Stimulated activated CD8-positive, alpha-beta memory T cell treated with anti-CD3 and anti-CD28 coated beads, Interleukin-2, amount 100 ng/mL, for 1 hour (primary cell): ENCODE measurements around the gene ABCG2.
"Not testable (repeated sequence)": the region's sequence is repeated elsewhere in the genome, so short reads cannot be mapped to it uniquely, and the experiment has no call there.

Experiments
- DNase-seq, 2 donors: peaks; one replicate each; pipeline ENCODE4 v3.0.0-alpha.2; 2020; ENCODE audit warnings: low read depth in 2 of 2

ABCG2 gene

DNA sequence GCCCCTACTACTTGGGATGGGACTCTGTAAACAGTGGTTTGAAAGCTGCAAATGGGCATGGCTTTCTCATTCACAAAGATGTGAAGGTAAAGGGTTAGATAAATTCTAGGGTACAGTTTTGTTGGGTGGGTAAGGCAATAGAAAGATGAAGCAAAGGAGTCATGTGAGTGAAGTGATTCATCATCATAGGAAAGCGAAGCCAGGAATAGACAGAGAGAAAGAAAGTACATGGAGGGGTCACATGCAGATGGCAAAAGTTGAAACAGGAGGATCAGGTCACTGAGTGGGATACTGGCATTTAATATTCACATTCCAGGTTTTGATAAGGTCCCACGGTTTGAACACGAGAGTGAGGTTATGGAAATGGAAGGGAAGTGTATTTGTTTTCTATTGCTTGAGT is 8.2 kb upstream of the ABCG2 start:
- DNase-seq = no peak

DNA sequence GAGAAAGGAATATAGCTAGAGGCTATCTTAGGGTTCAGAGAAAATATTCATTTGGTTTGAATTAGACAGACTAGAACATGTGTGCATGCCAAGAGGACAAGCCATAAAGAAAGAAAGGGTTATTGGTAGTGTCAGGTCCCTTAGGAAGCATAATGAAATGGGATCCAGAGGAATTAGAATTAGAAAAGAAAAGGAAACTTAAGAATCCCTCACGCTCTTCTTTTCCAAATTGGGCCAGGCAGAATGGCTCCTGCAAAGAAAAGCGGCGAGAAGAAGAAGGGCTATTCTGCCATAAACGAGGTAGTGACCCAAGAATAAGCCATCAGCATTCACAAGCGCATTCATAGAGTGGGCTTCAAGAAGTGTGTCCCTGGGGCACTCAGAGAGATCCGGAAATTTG is 4.9 kb upstream of the ABCG2 start:
- DNase-seq = no peak

DNA sequence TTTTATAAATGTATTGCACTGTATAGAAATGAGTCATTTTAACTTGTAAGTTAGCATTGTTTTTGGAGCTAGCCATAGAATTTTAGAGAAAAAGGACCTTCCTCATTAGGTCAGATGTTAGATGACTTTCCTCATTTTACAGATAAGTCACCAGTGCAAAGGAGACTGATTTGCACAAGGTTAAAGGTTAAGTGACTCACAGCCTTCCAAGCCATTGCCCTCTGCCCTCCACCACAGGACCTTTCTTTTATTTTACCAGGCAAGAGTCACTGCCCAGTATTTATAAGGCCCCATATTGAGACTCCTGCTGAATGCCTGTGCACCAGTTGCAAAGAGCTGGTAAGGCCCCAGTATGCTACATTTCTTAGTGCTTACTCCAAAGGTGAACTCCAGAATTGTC is 4.2 kb upstream of the ABCG2 start:
- DNase-seq = no peak

DNA sequence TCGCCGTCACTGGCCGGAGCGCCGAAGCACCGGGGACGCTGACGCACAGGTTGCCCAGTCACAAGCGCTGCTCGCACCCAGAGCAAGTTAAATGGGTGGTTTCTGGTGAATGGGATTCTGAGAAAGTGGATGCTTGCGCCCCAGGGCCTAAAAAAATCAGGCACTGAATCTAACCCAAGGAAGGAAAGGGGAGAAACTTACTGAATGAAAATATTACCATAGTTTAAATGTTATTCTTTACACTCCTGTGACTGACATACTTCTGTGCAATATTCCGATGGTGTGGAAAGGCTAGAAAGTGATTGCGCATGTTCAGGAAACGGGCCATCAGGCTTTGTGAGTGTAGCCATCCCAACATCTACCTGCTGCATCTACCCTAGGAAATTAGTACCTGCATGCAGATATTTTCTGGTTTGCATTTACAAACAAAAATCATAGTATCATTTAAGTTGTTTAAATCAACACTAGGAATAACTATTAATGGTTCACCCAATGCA is 838 bp upstream of the ABCG2 start:
- no peak for DNase-seq

DNA sequence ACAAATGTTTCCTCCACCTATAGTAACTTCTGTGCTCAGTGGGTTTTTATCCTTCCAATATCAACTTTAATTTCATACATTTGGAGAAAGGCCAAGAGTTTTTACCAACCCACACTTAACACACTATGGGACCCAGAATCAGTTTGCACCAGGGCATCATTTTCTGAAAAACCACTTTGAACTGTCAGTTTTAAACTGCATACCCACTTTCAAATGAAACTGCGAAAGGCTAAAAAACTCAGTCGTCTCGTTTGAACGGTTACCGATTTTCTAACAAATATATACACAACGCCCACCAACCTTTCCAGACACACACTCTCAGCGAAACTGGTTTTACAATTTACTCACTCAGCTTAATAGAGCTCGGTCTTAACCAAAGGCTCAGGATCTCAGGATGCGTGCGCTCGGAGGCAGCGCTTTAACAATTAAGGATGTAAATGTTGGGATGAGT is 376 bp downstream of the ABCG2 start:
- no peak for DNase-seq

DNA sequence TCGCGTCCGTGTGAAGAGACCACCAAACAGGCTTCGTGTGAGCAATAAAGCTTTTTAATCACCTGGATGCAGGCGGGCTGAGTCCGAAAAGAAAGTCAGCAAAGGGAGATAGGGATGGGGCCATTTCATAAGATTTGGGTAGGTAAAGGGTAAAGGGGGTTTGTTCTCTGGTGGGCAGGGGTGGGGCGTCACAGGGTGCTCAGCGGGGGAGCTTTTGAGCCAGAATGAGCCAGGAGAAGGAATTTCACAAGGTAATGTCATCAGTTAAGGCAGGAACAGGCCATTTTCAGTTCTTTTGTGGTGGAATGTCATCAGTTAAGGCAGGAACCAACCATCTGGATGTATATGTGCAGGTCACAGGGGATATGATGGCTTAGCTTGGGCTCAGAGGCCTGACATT is 6.1 kb downstream of the ABCG2 start:
- not testable (repeated sequence) for DNase-seq

DNA sequence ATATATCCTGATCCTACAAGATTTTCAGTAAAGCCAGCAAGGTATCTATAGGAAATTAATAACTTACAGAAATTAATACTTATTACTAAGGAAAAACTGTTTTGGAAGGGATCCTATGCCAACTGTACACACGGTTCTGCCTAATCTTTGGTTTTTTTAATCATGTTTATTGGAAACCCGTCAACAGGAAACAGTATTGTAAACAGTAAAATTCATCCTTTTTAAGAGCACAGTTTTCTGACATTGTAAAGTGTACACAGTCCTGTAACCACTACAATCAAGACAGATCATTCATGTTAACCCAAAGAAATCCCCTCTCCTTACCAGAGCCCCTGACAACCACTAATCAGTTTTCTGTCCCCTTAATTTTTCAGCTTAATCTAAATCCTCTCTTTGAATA is 9.9 kb downstream of the ABCG2 start:
- DNase-seq = no peak

DNA sequence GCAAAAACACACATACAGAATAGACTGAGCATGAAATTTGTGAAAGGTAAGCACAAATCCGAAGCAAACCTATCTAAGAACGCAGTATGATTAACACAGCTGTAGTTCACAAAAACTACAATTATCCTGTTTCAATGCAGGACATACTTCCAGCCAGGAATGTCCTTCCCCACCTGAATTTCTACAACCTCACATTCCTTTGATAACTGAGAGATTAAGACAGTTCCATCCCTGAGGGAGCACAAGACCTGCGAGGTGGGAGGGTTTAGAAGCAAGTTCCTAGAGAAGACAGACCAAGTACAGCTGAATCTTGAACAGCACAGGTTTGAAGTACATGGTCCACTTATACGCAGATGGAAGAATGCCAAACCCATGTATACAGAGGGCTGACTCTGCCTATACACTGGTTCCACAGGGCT is 10.6 kb downstream of the ABCG2 start:
- no peak for DNase-seq

DNA sequence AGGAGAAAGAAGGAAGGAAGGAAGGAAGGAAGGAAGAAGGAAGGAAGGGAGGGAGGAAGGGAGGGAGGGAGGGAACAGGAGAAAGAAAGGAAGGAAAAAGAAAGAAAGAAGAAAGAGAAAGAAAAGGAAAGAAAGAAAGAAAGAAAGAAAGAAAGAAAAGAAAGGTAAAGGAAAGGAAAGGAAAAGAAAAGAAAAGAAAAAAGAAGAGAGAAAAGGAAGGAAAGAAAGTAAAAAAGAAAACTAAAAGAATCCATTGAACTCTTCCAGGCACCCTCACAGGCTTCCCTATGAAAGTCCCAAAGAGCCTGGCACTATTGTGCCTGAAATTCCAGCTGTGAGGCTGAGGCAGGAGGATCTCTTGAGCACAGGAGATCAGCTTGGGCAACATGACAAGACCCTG is 11.5 kb downstream of the ABCG2 start:
- no peak for DNase-seq

DNA sequence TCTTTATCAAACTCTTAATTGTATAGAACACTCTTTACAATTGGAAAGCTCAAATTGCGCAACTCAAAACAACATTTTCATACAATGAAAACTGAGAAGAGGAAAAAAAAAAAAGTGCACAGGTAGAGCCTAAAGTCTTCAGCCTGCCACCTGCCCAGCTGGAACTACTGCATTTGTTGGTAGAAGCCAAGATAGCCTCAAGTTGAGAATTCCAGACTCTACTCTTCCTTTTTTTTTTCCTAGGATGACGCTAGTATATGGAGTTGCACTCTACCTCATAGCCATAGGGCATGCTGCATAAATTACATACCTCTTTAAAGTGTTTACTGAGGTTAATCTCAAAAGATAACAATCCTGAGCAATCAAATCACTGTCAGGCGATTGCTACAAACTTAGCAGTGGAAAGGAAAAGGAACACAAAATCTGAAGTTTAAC is 13.6 kb downstream of the ABCG2 start:
- no peak for DNase-seq

DNA sequence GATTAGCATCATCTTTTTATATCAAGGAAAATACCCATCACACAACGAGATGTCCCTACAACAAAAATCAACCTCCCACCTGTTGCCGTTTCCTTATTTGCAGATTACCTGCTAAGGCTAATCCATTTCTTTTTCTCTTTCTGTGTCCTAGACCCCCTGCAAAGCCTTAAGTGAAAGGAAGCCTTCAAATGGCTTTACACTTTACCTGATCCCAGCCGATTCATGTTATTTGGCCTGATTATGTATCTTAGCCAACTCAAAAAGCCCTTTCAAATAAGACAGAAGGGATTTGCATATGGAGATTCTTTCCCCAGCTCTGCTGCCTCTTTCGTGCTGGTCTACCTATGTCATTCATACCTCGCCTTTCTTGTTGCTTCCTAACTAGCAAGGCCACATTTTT is 14.4 kb downstream of the ABCG2 start:
- no peak for DNase-seq

DNA sequence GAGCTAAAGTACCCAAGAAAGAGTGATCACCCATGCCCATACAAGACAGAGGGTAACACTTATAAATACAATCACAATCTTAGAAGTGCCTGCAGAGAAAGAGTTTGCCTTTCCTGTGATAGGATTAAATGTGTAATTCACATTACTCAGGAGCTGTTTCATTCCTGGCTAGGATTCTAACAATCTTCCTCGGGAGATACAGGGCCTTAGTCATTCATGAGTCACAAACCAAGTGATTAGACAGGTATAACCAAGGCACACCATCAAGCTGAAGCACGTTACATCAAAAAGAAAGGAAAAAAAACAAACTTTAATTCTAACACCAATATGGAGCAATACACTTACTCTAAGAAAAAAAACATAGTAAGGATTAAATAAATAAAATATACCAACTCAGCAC is 14.9 kb downstream of the ABCG2 start:
- no peak for DNase-seq

DNA sequence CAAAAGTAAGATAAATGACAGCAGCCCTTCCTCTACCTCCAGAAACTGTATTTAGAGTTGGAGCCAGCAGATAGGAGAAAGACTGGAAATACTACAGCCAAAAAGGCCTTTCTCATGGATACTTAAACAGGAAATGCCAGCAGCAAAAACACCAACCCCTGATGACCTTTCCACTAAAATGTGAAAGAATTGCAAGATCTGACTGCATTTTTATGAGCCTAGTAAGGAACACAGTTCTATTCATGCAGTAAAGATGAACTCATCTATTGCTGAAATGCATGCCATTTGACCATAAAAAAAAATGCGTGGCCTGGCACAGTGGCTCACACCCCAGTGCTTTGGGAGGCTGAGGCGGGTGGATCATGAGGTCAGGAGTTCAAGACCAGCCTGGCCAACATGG is 19.9 kb downstream of the ABCG2 start:
- DNase-seq = no peak

DNA sequence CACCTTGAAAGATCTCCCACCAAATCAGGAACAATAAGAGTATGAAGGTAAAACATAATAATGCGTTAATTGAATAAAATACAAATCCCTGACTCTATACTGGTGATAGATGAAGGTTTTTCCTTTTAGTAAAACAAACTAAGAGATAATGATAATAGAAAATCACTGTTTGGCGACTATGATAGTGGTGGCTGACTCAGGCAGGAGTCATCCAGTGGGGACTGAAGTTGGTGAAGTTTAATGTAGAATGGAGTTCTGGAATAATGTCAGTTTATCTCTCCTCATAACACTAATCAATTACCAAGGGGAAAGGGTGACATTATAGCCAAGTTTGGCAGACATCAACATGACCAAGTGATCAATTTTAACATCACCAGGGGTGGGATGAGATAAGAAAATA is 21.3 kb downstream of the ABCG2 start:
- no peak for DNase-seq

DNA sequence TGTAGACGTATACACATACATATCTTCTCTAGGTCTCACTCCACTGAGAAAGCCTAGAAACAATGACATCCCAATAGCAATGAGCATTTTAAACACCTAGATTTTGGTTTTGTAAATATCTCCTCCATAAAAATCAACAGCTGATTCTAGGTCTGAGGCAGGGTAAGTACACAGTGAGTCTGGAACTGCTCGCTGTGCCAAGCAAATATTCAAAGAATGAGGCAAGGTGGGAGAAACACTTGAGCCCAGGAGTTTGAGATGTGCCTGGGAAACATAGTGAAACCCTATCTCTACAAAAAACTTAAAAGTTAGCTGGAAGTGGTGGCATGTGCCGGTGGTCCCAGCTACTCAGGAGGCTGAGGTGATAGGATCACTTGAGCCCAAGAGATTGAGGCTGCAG is 22.2 kb downstream of the ABCG2 start:
- DNase-seq = no peak

DNA sequence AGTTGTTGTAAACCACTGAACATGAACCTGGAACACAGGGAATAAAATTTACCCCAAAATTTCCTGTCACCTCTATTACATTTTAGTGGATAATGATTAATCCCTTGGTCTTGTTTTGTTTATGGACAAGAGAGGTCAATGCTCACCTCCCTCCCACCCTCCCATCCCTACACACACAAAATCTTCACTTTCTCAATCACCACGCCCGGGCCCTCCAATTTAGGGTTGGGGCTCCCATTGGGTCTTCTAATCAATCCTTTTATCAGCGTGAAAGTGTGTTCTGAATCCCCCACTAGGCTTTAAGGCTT is 23.1 kb downstream of the ABCG2 start:
- no peak for DNase-seq

DNA sequence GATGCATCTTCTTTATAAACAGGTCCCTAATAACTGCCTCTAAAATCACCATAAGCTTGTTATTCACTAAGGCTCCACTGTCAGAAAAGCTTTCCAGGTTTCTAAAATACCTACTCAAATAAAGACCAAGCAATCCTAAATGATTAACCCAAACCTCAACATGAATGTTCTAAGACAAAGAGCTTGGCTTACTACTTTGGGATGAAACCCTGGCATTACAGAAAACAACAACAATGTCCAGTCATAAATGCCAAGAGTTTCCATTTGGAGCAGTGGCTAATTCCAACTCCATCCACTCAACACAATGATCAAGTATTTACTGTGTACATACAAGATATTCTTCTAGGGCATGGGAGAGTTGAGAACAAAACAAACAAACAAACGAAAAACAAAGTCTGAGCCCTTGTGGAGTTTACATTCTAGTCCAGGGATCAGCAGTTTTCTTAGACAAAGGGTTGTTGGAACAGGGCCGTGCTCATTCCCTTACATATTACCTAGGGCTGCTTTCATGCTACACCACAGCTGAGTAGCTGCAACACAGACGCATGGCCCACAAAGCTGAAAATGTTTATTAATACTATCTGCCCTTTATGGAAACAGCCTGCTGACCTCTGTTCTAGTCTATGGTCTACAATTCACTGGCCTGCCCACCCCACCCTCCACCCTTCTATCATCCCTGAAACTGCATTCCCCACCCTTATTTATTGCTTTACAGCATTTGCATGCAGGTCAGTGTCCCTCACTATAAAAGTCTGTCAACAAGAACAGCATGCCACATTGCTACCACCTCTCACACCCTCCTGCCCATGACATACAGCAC is 23.7 kb downstream of the ABCG2 start:
- no peak for DNase-seq

DNA sequence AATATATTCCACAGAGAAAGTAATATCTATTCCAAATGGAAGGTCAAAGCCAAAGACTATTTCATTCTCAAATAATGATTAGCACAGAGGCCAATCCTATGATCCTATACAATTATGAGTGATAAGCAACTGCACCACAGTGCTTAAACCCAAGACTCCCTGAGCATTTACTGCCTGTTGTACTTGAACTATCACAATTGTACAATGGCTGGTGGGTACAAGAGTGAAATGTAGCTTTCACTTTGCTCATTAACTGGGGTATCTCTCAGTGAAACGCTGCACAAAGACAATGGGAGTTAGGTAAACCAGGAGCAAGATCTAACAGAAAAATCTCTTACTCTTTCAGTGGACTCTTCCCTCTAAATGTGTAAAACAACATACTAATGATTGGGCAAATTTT is 24.3 kb downstream of the ABCG2 start:
- DNase-seq = no peak

DNA sequence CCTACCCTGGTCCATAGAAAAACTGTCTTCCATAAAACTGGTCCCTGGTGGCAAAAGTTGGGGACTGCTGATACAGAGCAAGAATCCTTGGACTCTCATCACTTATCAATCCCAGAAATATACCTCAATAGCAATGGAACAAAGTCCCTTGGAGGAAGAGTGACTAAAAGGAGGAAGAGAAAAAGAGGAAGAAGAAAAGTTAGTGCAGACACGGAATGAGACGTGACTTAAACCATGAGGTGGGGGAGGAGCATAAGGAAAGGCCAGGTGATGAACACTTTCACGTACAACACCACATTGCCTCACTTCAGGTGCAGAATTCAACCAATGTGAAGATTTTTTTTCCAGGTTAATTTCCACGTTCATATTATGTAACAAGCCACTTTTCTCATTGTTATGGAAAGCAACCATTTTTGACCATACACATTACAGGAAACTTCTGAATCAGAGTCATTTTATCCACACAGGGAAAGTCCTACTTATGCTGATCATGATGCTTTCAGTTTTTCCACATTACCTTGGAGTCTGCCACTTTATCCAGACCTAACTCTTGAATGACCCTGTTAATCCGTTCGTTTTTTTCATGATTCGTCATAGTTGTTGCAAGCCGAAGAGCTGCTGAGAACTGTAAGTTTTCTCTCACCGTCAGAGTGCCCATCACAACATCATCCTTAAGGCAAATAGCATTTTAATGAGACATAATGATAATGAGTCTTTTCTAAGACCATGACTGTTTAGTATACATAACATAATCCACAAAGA is 27.7 kb downstream of the ABCG2 start:
- no peak for DNase-seq

DNA sequence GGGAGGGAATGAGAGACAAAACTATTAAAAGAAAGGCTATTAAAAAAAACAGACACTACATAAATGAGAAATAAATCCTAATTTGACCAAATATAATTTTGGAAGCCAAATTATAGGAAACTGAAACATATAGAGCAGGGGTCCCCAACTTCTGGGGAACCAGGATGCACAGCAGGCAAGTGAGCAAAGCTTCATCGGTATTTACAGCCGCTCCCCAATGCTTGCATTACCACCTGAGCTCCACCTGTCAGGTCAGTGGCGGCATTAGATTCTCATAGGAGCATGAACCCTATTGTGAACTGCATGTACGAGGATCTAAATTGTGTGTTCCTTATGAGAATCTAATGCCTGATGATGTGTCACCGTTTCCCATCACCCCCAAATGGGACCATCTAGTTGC is 28.4 kb downstream of the ABCG2 start:
- no peak for DNase-seq

DNA sequence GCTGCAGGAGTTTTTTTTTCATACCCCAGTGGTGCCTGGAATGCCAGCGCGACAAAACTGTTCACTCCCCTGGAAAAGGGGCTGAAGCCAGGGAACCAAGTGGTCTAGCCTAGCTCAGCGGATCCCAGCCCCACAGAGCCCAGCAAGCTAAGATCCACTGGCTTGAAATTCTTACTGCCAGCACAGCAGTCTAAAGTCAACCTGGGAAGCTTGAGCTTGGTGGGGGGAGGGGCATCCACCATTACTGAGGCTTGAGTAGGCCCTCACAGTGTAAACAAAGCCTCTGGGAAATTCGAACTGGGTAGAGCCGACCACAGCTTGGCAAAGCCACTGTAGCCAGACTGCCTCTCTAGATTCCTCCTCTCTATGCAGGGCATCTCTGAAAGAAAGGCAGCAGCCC is 36.2 kb downstream of the ABCG2 start:
- DNase-seq = not testable (repeated sequence)

DNA sequence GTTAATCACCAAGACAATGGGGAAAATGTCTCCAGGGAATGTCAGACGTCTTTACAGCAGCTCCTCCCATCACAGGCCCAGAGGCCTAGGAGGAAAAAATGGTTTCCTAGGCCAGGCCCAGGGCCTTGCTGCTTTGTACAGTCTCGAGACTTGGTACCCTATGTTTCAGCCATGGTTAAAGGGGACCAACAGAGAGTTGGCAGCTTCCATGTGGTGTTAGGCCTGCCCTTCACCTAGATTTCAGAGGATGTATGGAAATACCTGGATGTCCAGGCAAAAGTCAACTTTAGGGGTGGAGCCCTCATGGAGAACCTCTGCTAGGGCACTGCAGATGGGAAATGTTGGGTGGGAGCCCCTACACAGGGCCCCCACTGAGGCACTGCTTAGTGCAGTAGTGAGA is 38.5 kb downstream of the ABCG2 start:
- DNase-seq = no peak

DNA sequence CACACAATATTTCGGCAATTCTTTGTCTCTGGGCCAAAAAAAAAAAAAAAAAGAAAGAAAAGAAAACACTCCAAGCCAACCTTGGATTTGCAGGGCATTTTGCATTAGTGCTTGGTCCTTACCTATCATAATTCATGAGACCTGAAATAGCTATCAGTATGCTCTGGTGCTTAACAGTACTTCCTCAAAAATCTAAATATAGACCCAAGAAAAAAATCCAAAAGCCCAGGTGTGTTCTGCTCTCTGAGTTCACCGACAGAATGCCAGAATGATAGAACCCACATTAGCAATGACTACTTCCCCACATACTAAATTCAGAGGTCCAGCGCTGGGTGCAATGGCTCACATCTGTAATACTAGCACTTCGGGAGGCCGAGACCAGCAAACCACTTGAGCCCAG is 42.9 kb downstream of the ABCG2 start:
- DNase-seq = no peak
